Esophagus squamous epithelium (tissue), 4 donors: ENCODE measurements around the gene LMO2.

Source experiments
- POLR2A ChIP-seq, 4 donors: fragments of 450-650 bp; IDR thresholded peaks; one replicate each; pipeline ENCODE4 v1.6.1; 2017; ENCODE audit warnings: antibody characterized with exemption in 4 of 4, mild to moderate bottlenecking in 4 of 4, moderate library complexity in 3 of 4
- TF ChIP-seq, protein P1 (sequence below), 6 experiments: fragments of 450-650 bp in 4 of 6; fragments of 200-600 bp in 2 of 6; sonication (generic) in 2 of 6; IDR thresholded peaks; one replicate each; pipeline ENCODE4 v1.5.1; 2016 to 2019; ENCODE audit warnings: antibody characterized with exemption in 6 of 6, mild to moderate bottlenecking in 4 of 6, moderate library complexity in 4 of 6

DNA sequence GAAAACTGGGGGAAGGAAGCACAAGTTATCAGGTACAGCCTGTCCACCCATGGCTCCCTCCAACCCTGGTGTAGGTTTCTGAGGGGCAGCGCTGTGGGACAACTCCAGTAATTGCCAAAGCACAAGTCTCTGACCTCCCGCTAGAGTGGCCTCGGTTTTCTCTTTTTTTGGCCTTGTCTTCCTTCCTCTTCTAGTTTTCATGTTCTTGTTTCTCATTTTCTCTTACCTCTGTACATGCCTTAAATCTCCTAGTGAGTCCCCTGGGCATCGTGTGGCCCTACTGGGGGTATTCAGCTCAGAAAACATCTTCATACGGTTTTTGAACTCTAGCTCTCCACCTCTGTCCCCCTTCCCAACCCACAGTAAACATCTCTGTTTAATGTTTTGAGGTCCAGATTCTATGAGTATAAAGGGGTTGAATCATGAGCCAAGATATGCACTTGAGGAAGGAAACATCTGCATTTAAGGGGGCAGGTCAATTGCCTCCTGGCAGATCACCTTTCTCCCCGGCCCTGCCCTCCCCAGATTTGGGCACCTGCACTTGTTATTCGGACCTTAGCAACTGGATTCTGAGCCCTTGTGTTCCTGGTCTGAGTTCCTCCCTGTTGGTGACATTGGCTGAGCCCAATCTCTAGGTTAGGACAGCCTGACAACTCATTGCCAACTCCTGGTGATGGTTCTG, 8.4 kb upstream of the LMO2 start:
- TF ChIP-seq, protein P1, sequence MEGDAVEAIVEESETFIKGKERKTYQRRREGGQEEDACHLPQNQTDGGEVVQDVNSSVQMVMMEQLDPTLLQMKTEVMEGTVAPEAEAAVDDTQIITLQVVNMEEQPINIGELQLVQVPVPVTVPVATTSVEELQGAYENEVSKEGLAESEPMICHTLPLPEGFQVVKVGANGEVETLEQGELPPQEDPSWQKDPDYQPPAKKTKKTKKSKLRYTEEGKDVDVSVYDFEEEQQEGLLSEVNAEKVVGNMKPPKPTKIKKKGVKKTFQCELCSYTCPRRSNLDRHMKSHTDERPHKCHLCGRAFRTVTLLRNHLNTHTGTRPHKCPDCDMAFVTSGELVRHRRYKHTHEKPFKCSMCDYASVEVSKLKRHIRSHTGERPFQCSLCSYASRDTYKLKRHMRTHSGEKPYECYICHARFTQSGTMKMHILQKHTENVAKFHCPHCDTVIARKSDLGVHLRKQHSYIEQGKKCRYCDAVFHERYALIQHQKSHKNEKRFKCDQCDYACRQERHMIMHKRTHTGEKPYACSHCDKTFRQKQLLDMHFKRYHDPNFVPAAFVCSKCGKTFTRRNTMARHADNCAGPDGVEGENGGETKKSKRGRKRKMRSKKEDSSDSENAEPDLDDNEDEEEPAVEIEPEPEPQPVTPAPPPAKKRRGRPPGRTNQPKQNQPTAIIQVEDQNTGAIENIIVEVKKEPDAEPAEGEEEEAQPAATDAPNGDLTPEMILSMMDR (IDR thresholded peaks at IDR 0.05), result no peak
- no peak for TF ChIP-seq POLR2A (IDR thresholded peaks at IDR 0.05)
